ENCODE measurements around the gene STX16. TPM values are rescaled to one million over a fixed set of nuclear protein-coding genes. Genes with fewer than 3 reads are reported as not detected.

STX16 gene
- total RNA-seq, 4 donors from 2014 or later: 26.1 to 90.4 (median 47.8) TPM

DNA sequence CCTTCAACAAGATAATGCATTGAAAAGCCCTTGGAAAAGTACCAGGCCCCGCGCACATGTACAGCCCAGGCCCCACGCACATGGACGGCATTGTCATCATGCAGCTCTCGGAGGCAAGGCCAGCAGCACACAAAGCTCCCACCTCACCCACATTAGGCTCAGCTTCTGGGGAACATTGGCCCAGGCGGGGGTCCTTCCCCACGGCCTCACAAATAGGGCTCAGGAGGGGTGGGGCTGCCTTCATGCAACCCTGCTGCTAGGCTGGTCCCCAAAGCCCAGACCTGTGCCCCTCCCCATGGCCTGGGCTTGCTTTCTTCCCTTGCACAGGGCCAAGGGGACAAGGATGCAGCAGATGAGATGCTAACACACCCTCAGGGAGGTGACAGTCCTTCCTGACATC lies 68.2 kb downstream of the STX16 start:
- no peak for ATAC-seq
- no CpG with 5 or more reads among the region's 7 CpGs for WGBS, 2 donors (ENCODE audit: low coverage in 1 of 2)
- no peak overlapping the region for H3K4me3 ChIP-seq

DNA sequence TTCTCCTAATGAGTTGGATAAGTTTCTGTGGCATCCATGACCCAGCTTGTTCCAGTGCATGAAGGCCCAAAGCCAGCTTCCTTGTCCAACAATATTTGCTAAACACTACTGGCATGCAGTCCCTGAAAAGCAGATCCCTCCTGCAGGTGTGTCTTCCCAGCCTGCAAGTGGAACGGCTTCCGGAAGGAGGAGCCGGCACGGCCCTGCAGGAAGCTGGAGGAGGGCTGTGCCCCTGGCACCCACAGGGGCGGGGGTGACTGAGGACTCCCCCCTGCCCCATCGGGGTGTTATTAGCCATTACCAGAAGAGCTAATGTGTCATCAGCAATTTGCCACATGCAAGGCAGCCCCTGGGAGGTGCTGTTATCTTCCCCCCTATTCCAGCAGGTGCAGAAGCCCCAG lies 68.9 kb downstream of the STX16 start:
- 26% methylated on average over 3 of the region's 6 CpGs; no CpG with 5 or more reads in 1 of the 2 donors for WGBS, 2 donors (ENCODE audit: low coverage in 1 of 2)
- H3K36me3 ChIP-seq: peaks cover 0 to 12% of the 10 kb centered on the region in 2 donors

More for the DNA sequence above, 68.2 kb downstream of the STX16 start:
- H3K9me3 ChIP-seq: no peaks in the 10 kb centered on the region
- no peaks in the 10 kb centered on the region for H3K4me1 ChIP-seq
- no peak overlapping the region for H3K27ac ChIP-seq
- no peak for TF ChIP-seq EP300 (IDR thresholded peaks at IDR 0.05)
- TF ChIP-seq, protein P1, sequence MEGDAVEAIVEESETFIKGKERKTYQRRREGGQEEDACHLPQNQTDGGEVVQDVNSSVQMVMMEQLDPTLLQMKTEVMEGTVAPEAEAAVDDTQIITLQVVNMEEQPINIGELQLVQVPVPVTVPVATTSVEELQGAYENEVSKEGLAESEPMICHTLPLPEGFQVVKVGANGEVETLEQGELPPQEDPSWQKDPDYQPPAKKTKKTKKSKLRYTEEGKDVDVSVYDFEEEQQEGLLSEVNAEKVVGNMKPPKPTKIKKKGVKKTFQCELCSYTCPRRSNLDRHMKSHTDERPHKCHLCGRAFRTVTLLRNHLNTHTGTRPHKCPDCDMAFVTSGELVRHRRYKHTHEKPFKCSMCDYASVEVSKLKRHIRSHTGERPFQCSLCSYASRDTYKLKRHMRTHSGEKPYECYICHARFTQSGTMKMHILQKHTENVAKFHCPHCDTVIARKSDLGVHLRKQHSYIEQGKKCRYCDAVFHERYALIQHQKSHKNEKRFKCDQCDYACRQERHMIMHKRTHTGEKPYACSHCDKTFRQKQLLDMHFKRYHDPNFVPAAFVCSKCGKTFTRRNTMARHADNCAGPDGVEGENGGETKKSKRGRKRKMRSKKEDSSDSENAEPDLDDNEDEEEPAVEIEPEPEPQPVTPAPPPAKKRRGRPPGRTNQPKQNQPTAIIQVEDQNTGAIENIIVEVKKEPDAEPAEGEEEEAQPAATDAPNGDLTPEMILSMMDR (IDR thresholded peaks at IDR 0.05): no peak
- no peak for TF ChIP-seq POLR2AphosphoS5 (IDR thresholded peaks at IDR 0.05)
- no peak for TF ChIP-seq POLR2A (IDR thresholded peaks at IDR 0.05)
- peaks cover 0 to 19% of the 10 kb centered on the region in 2 donors for H3K36me3 ChIP-seq
- peaks cover 44% of the 10 kb centered on the region for H3K27me3 ChIP-seq

DNA sequence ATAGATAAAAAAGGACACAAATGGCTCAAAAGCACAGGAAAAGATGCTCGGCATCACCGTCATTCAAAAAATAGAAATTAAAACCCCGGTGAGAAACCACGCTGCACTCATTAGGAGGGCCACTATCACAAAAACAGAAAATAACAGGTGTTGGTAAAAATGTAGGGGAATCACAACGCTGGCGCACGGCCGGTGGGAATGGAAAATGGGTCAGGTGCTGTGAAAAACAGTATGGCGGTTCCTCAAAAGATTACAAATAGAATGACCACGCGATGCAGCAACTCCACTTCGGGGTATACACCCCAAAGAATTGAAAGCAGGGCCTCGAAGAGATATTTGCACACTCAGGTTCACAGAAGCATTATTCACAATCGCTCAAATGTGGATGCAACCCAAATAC lies 69.8 kb downstream of the STX16 start:
- Histone ChIP-seq H3K4me1 (no peaks in the 10 kb centered on the region), H3K27ac (no peak overlapping the region), H3K9me3 (no peaks in the 10 kb centered on the region), H3K36me3 (peaks cover 0 to 3% of the 10 kb centered on the region in 2 donors), H3K4me3 (no peak overlapping the region), H3K27me3 (peaks cover 44% of the 10 kb centered on the region)
- TF ChIP-seq, protein P1 (IDR thresholded peaks at IDR 0.05): no peak
- TF ChIP-seq EP300 (IDR thresholded peaks at IDR 0.05) (no peak), POLR2AphosphoS5 (IDR thresholded peaks at IDR 0.05) (no peak), POLR2A (IDR thresholded peaks at IDR 0.05) (no peak)
- WGBS, 2 donors (ENCODE audit: low coverage in 1 of 2): 87 to 97% methylated on average over 12 to 14 of the region's 14 CpGs
- ATAC-seq: no peak

More for the DNA sequence above, 68.9 kb downstream of the STX16 start:
- no peak for TF ChIP-seq EP300 (IDR thresholded peaks at IDR 0.05)
- no peak for TF ChIP-seq POLR2AphosphoS5 (IDR thresholded peaks at IDR 0.05)
- TF ChIP-seq POLR2A (IDR thresholded peaks at IDR 0.05): no peak
- TF ChIP-seq, protein P1 (IDR thresholded peaks at IDR 0.05): no peak
- Histone ChIP-seq H3K4me3 (no peak overlapping the region), H3K9me3 (no peaks in the 10 kb centered on the region), H3K27me3 (peaks cover 44% of the 10 kb centered on the region), H3K4me1 (no peaks in the 10 kb centered on the region), H3K27ac (no peak overlapping the region)
- no peak for ATAC-seq

DNA sequence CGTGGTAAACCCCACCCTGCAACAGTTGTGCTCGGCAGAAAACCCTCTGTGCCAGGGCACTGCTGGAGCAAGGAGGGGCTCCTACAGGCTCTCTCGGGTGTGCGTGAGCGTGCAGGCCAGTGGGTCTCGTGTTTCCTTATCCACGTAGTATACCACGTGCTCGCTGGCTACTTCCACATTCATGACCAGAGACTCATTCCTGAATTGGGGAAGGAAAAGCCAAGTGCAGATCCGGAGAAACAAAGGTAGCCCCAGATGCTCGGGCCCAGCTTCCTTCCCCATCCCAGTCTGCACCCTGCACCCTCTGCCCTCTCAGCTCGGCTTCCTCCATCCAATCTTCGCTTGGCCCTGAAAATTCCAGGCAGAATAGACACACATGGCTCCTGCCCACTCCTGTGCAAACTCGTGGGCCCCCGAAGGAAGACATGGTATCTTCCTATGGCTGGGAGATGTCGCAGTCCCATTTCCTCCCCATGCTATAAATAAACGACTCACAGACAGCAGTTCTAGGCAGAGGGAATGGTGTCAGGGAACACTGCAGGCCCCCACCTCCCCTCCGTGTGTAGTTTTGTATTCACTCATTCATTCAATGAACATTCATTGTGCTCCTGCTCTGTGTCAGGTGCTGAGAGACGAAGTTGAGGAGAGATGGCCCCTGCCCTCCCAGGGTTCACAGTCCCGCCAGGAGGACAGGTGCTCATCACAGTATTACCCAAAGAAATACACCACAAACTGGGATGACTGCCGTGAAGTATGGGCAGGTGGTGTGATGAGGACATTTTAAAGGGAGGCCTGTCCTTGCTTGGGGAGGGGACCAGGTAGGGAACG lies 71.1 kb downstream of the STX16 start:
- WGBS, 2 donors (ENCODE audit: low coverage in 1 of 2): 53 to 81% methylated on average over 7 to 11 of the region's 22 CpGs
- Histone ChIP-seq H3K9me3 (peaks cover 0 to 6% (median 0%) of the 10 kb centered on the region in 3 donors), H3K27ac (no peak overlapping the region), H3K4me3 (no peak overlapping the region), H3K4me1 (no peaks in the 10 kb centered on the region), H3K36me3 (no peaks in the 10 kb centered on the region), H3K27me3 (peaks cover 44% of the 10 kb centered on the region)
- peak; percentile 57 for ATAC-seq
- TF ChIP-seq EP300 (IDR thresholded peaks at IDR 0.05) (no peak), POLR2AphosphoS5 (IDR thresholded peaks at IDR 0.05) (no peak)

DNA sequence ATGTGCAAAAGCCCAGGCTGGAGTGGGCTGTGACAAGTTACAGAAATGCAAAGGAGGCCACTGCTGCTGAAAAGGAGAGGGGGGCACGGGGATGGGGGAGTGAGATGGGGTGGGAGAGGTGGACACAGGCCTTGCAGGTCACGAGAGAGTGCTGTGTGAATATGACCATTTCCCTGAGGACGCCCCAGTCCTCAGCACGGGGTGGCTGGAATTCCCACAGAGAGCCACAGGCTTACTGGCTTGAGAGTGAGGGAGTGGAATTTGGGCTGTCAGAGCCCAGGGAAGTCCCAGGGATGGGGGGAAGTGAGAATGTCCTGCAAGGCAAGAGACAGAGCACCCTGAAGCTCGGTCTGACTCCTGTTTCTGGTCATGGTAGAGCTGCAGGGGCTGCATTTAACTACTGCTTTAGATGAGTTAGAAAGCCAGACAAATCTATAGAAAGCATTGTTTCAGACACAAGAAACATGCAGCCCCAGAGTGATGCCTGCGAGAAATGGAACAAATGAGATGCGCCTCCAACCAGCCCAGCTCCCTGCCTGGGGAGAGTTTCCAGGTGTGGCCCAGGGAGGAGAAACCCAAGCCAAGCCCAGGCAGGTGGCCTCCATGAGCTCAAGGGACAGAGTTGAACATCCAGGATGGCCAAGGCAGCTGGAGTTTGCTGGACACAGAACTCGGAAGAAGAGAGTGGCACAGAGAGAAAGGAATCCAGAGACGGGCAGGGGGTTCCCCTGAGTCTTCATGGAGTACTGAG lies 72.0 kb downstream of the STX16 start:
- H3K36me3 ChIP-seq: no peaks in the 10 kb centered on the region
- ATAC-seq: no peak
- WGBS, 2 donors (ENCODE audit: low coverage in 1 of 2): 73 to 93% methylated on average over 2 to 9 of the region's 9 CpGs
- TF ChIP-seq, protein P1 (IDR thresholded peaks at IDR 0.05): no peak
- TF ChIP-seq POLR2AphosphoS5 (IDR thresholded peaks at IDR 0.05) (no peak), POLR2A (IDR thresholded peaks at IDR 0.05) (no peak), EP300 (IDR thresholded peaks at IDR 0.05) (no peak)
- peaks cover 0 to 6% (median 0%) of the 10 kb centered on the region in 3 donors for H3K9me3 ChIP-seq
- H3K27me3 ChIP-seq: peaks cover 44% of the 10 kb centered on the region
- H3K27ac ChIP-seq: no peak overlapping the region
- H3K4me1 ChIP-seq: no peaks in the 10 kb centered on the region
- no peak overlapping the region for H3K4me3 ChIP-seq

Measured in gastroesophageal sphincter (tissue), 4 donors.